Endothelial cell of umbilical vein (primary cell): ENCODE data around the gene NDUFS6. TPM values are rescaled to one million over a fixed set of nuclear protein-coding genes. Genes with fewer than 3 reads are reported as not detected.
A peak's percentile ranks its signal among the peaks of the same experiment; 100 is the strongest.

Experiments
- BruUV-seq: library from RNA; stranded (reverse); fragments of 400-500 nt; replicated peaks from 2 replicates; lab custom pipeline; 2021; lab: Mats Ljungman, UMichigan
- CTCF ChIA-PET: fragments of 300-600, 350-600 bp; sonication (Branson Sonifier 250); formaldehyde crosslinking; loops from one replicate; lab custom pipeline; 2021; ENCODE audit warnings: antibody characterized with exemption, inconsistent platforms; lab: Charles Lee
- POLR2A ChIA-PET: fragments of 300-600, 350-600 bp; sonication (Branson Sonifier 250); formaldehyde crosslinking; loops from one replicate; lab custom pipeline; 2021; ENCODE audit warnings: antibody characterized with exemption, inconsistent platforms; lab: Charles Lee
- DNase-seq: peaks from one replicate; pipeline ENCODE4 v3.0.0-alpha.2; 2011; ENCODE audit warnings: low read depth, low spot score
- FAIRE-seq: peaks from 2 replicates; lab custom pipeline; 2011; peaks lifted over from hg19 to GRCh38; lab: Jason Lieb, UNC
- H2AFZ ChIP-seq: 2 replicates; pipeline ENCODE4 v1.6.0; 2012; ENCODE audit warnings: low read depth, low read length, control low read depth, inconsistent platforms
- H3K27ac ChIP-seq: 2 replicates; pipeline ENCODE4 v1.5.1; 2011; ENCODE audit warnings: low read depth, mild to moderate bottlenecking, control low read depth, low read length, moderate library complexity; ENCODE audit not compliant: insufficient read depth
- H3K27me3 ChIP-seq, 2 experiments: 2 replicates each; pipeline versions ENCODE4 v1.6.0 to v1.6.1; 2011; ENCODE audit warnings: low read length in 2 of 2, mixed read lengths in 1 of 2; ENCODE audit not compliant: control insufficient read depth in 2 of 2, insufficient read depth in 2 of 2
- H3K36me3 ChIP-seq, 2 experiments: 2 replicates in 1 of 2; 3 replicates in 1 of 2; pipeline ENCODE4 v1.5.1; 2011; ENCODE audit warnings: low read length in 2 of 2, mild to moderate bottlenecking in 1 of 2, moderate library complexity in 1 of 2; ENCODE audit not compliant: control insufficient read depth in 2 of 2, insufficient read depth in 2 of 2; ENCODE audit errors: extremely low read depth in 1 of 2
- H3K4me1 ChIP-seq: 3 replicates; pipeline ENCODE4 v1.5.1; 2011; ENCODE audit warnings: mild to moderate bottlenecking, low read length; ENCODE audit not compliant: control insufficient read depth, insufficient read depth; ENCODE audit errors: extremely low read depth
- H3K4me2 ChIP-seq: 2 replicates; pipeline ENCODE4 v1.6.1; 2011; ENCODE audit warnings: low read length, control low read depth, mixed read lengths; ENCODE audit not compliant: insufficient read depth
- H3K4me3 ChIP-seq, 3 experiments: fragments of 200-600 bp in 1 of 3; sonication (generic), shearing (Covaris generic) in 1 of 3; replicated peaks in 1 of 3; 2 replicates each; pipeline ENCODE4 v1.5.1; 2011 to 2016; ENCODE audit warnings: control low read depth in 3 of 3, low read length in 3 of 3, mild to moderate bottlenecking in 2 of 3, inconsistent platforms in 1 of 3, low read depth in 1 of 3, moderate library complexity in 1 of 3; ENCODE audit not compliant: insufficient read depth in 1 of 3
- H3K79me2 ChIP-seq: 2 replicates; pipeline ENCODE4 v1.6.0; 2012; ENCODE audit warnings: low read length, inconsistent platforms; ENCODE audit not compliant: control insufficient read depth, insufficient read depth
- H3K9ac ChIP-seq: replicated peaks from 2 replicates; pipeline ENCODE3; 2011; ENCODE audit warnings: low read length, control low read depth; ENCODE audit not compliant: insufficient read depth; ENCODE audit errors: extremely low read depth
- H3K9me1 ChIP-seq: replicated peaks from 3 replicates; pipeline ENCODE4 v1.6.0; 2011; ENCODE audit warnings: mild to moderate bottlenecking, low read length; ENCODE audit not compliant: control insufficient read depth, insufficient read depth; ENCODE audit errors: extremely low read depth
- H3K9me3 ChIP-seq: replicated peaks from 2 replicates; pipeline ENCODE4 v1.5.1; 2012; ENCODE audit warnings: low read length, inconsistent platforms; ENCODE audit not compliant: control insufficient read depth, insufficient read depth
- H4K20me1 ChIP-seq: replicated peaks from 2 replicates; pipeline ENCODE3; 2011; ENCODE audit warnings: mild to moderate bottlenecking, low read length; ENCODE audit not compliant: control insufficient read depth, insufficient read depth; ENCODE audit errors: extremely low read depth
- FOS ChIP-seq: IDR thresholded peaks from 2 replicates; pipeline ENCODE4 v1.6.1; 2011; ENCODE audit warnings: mild to moderate bottlenecking, low read length, moderate library complexity, borderline replicate concordance; ENCODE audit not compliant: insufficient read depth
- JUN ChIP-seq: IDR thresholded peaks from 2 replicates; pipeline ENCODE4 v1.6.1; 2011; ENCODE audit warnings: borderline replicate concordance, low read depth; ENCODE audit not compliant: insufficient read length, insufficient read depth
- POLR2A ChIP-seq: IDR thresholded peaks from 2 replicates; pipeline ENCODE4 v1.6.1; 2012; ENCODE audit warnings: low read depth, mild to moderate bottlenecking, control low read depth, low read length
- POLR2AphosphoS5 ChIP-seq: IDR thresholded peaks from 2 replicates; pipeline ENCODE4 v1.6.1; 2012; ENCODE audit warnings: low read depth, mild to moderate bottlenecking, control low read depth, low read length, moderate library complexity; ENCODE audit not compliant: insufficient read depth
- dilution Hi-C: fragments of 300-500 bp; cut with MboI; formaldehyde crosslinking; loops from one replicate; pipeline ENCODE4 v1.15.0; 2019; ENCODE audit warnings: low sequenced_read_pairs; ENCODE audit not compliant: extremely low pct_ligation_motif_present
- intact Hi-C: fragments of 100-400 bp; cut with micrococcal nuclease; formaldehyde crosslinking; loops from one replicate; pipeline ENCODE4 v1.10.0; 2022
- polyA plus RNA-seq, 4 experiments: library from polyadenylated mRNA; depleted of rRNA in 3 of 4; stranded (reverse) in 3 of 4; unstranded in 1 of 4; fragments of >200 nt; gene quantifications; 2 replicates each; pipeline versions ENCODE4 v1.2.1 to v1.2.3, GENCODE V29; 2011 to 2012; ENCODE audit warnings: missing spikeins in 1 of 4
- total RNA-seq: library from RNA; stranded (reverse); gene quantifications from 2 replicates; pipeline ENCODE4 v1.2.3, GENCODE V29; 2021
- TF ChIP-seq, protein P1 (sequence below): IDR thresholded peaks from 2 replicates; pipeline ENCODE4 v1.6.1; 2011; ENCODE audit not compliant: insufficient read depth, insufficient read length
- TF ChIP-seq, protein P2 (sequence below), 2 donors: IDR thresholded peaks; 1 replicate in 1 of 2; 2 replicates in 1 of 2; pipeline ENCODE4 v1.5.1; 2011; ENCODE audit warnings: low read length in 2 of 2, mild to moderate bottlenecking in 2 of 2, moderate library complexity in 2 of 2, control low read depth in 1 of 2, inconsistent platforms in 1 of 2, low read depth in 1 of 2; ENCODE audit not compliant: insufficient read depth in 1 of 2; ENCODE audit errors: extremely low read depth in 1 of 2

NDUFS6 gene
- total and polyA plus RNA-seq, 2 donors (not counting 3 experiments of a cell fraction or from before 2014, with no cell fraction given): 42.5 to 127 TPM

DNA sequence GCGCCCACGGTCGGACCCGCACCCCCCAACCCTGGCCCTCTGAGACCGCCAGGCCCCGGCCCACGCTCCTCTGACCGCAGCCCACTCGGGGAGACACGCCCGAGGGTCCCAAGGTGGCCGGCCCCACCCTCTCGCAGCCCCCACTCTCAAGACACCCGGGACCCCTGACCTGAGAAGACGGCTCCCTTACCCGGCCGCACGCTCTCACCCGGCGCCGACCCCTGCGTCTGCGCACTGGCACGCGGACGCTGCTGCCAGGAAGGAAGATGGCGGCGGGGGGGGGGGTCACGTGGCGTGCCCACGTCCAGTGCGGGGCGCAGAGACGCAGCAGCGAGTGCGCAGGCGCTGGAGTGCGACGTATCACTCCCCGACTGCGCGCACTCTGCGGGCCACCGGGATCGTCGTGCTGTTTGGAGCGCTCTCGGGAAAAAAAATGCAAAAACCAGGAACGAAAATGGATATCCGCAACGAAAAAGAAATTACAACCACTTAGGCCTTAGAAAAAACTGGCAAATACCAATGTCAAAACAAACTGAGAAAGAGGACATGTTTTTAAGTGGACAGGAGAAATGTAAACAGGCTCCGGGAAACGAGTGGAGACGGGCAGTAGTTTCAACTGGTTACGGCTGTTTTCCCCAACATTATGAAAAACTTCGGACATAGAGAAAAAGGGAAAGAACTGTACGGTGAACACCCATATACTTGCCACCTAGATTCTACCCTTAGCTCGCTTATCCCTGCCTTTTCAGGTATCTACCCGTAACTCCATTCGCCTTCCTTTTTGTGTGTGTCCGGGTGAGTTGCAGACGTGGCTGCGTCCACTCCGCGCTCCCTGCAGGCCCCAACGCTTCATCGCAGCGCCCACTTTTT lies 1.4 kb upstream of the NDUFS6 start, which contains the start of gene MRPL36:
TSS of gene MRPL36 (minus strand) at position 236 of the 870 bp plus-strand sequence. CDS start 902 bp downstream, outside the sequence.
- Histone ChIP-seq H3K9ac (peak within 1 kb of the TSS; percentile 81), H3K9me1 (no peaks in the 10 kb centered on the region), H3K9me3 (no peaks in the 10 kb centered on the region), H3K36me3 (peaks cover 9 to 29% of the 10 kb centered on the region in 2 experiments), H3K4me3 (peak within 1 kb of the TSS; percentile 58 to 90 (median 62)), H3K79me2 (peaks cover 69% of the 10 kb centered on the region), H3K27ac (peak within 1 kb of the TSS; percentile 70), H3K4me2 (peak within 1 kb of the TSS; percentile 99), H4K20me1 (no peaks in the 10 kb centered on the region), H2AFZ (peak within 1 kb of the TSS; percentile 79), H3K4me1 (peaks cover 21% of the 10 kb centered on the region), H3K27me3 (no peaks in the 10 kb centered on the region)
- intact Hi-C loops: loop anchor here (1.0 to 5.0 kb wide), 3 partner anchors 10 to 1188 kb away; partner anchors contain the start of gene CEP72
- POLR2A ChIA-PET: interaction anchor here (1.3 kb wide), 1 partner anchor 10 kb away, joined by 5 read pairs; no protein-coding TSS in a partner anchor
- DNase-seq (peak; percentile 91), FAIRE-seq (peak; percentile 90)
- dilution Hi-C loops: no loop called here
- CTCF ChIA-PET: interaction anchor here (0.9 to 3.9 kb wide), 5 partner anchors 10 to 155 kb away, joined by 3 to 20 read pairs (median 11); no protein-coding TSS in a partner anchor
- no TSS peak for BruUV-seq
- no peak for TF ChIP-seq FOS
- TF ChIP-seq JUN: no peak
- peak; percentile 88 for TF ChIP-seq POLR2AphosphoS5
- TF ChIP-seq POLR2A: peak; percentile 85
- TF ChIP-seq, protein P1, sequence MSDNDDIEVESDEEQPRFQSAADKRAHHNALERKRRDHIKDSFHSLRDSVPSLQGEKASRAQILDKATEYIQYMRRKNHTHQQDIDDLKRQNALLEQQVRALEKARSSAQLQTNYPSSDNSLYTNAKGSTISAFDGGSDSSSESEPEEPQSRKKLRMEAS: peak; percentile 89
- TF ChIP-seq, protein P2, sequence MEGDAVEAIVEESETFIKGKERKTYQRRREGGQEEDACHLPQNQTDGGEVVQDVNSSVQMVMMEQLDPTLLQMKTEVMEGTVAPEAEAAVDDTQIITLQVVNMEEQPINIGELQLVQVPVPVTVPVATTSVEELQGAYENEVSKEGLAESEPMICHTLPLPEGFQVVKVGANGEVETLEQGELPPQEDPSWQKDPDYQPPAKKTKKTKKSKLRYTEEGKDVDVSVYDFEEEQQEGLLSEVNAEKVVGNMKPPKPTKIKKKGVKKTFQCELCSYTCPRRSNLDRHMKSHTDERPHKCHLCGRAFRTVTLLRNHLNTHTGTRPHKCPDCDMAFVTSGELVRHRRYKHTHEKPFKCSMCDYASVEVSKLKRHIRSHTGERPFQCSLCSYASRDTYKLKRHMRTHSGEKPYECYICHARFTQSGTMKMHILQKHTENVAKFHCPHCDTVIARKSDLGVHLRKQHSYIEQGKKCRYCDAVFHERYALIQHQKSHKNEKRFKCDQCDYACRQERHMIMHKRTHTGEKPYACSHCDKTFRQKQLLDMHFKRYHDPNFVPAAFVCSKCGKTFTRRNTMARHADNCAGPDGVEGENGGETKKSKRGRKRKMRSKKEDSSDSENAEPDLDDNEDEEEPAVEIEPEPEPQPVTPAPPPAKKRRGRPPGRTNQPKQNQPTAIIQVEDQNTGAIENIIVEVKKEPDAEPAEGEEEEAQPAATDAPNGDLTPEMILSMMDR (IDR thresholded peaks at IDR 0.05; ENCODE audit: extremely low read depth in 1 of 2, insufficient read depth in 1 of 2, low read depth in 1 of 2, low read length in 2 of 2): peak in 1 of 2 donors; percentile 13
